Mammary epithelial cell (primary cell): ENCODE results near the gene CTNNBL1.
A peak's percentile ranks its signal among the peaks of the same experiment; 100 is the strongest.

ENCODE experiments used
- EZH2 ChIP-seq: IDR thresholded peaks from 2 replicates; pipeline ENCODE4 v1.6.1; 2012; ENCODE audit warnings: low read length, inconsistent platforms, borderline replicate concordance
- TF ChIP-seq, protein P1 (sequence below), 2 donors: IDR thresholded peaks in 1 of 2; conservative IDR thresholded peaks in 1 of 2; 2 replicates each; pipeline ENCODE4 v1.5.1; 2011 to 2012; ENCODE audit warnings: inconsistent platforms in 2 of 2, low read length in 2 of 2, mild to moderate bottlenecking in 2 of 2, control low read depth in 1 of 2, low read depth in 1 of 2; ENCODE audit not compliant: insufficient read depth in 1 of 2; ENCODE audit errors: extremely low read depth in 1 of 2

DNA sequence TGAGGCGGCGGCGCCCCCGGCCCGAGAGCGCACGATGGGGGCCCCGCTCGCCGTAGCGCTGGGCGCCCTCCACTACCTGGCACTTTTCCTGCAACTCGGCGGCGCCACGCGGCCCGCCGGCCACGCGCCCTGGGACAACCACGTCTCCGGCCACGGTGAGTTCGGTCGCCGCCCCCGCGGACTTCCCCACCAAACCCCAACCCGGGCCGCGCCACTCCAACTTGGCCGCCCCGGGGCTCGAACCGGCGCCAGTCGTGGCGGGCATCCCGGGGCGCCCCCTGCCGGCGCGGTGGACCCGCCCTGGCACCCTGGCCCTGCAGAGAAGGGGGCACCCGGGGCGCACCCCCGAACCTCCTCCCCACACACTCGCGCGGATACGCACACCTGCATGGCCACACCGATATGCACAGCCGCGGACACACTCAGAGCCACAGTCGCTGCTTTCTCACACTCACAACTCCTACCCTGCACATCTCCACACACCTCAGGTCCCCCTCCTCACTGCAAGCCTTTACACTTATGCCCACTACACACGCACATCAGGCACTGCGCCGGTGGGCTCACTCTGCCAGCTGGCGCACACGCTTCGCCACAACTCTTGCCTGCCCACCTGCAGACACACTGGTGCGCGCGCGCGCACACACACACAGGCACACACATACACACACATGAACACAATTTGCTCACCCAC, 209.6 kb downstream of the CTNNBL1 start:
- TF ChIP-seq, protein P1, sequence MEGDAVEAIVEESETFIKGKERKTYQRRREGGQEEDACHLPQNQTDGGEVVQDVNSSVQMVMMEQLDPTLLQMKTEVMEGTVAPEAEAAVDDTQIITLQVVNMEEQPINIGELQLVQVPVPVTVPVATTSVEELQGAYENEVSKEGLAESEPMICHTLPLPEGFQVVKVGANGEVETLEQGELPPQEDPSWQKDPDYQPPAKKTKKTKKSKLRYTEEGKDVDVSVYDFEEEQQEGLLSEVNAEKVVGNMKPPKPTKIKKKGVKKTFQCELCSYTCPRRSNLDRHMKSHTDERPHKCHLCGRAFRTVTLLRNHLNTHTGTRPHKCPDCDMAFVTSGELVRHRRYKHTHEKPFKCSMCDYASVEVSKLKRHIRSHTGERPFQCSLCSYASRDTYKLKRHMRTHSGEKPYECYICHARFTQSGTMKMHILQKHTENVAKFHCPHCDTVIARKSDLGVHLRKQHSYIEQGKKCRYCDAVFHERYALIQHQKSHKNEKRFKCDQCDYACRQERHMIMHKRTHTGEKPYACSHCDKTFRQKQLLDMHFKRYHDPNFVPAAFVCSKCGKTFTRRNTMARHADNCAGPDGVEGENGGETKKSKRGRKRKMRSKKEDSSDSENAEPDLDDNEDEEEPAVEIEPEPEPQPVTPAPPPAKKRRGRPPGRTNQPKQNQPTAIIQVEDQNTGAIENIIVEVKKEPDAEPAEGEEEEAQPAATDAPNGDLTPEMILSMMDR (conservative IDR thresholded peaks at IDR 0.05 in 1 of 2, IDR thresholded peaks at IDR 0.05 in 1 of 2; ENCODE audit: extremely low read depth in 1 of 2, insufficient read depth in 1 of 2, low read depth in 1 of 2, low read length in 2 of 2), result peak; percentile 10 to 36
- TF ChIP-seq EZH2, result no peak
